GM12872 (cell line): ENCODE data around the gene MCOLN2.

ENCODE experiments used
- TF ChIP-seq, protein P1 (sequence below): IDR thresholded peaks from 3 replicates; pipeline ENCODE4 v1.5.1; 2011; ENCODE audit warnings: low read depth, mild to moderate bottlenecking, low read length, moderate library complexity; ENCODE audit not compliant: insufficient read depth

The MCOLN2 gene

DNA sequence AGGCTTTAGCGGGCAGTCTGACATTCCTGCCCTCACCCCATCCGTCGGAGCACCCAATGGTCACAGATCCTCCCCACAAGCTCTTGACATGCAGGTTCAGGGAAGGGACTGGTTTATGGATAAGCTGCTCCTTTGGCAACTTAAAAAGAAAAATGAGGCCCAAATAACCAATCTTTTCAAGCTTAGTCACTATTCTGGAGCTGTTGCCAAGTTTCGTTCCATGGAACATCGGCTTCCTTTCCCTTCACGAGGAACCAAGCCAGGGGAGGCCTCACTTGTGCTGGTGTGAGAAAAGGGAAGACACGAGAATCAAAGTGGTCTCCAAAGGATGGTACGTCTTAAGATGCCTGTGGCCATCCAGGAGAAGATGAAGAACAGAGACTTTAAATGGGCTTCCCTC lies 57.8 kb downstream of the MCOLN2 start:
- TF ChIP-seq, protein P1, sequence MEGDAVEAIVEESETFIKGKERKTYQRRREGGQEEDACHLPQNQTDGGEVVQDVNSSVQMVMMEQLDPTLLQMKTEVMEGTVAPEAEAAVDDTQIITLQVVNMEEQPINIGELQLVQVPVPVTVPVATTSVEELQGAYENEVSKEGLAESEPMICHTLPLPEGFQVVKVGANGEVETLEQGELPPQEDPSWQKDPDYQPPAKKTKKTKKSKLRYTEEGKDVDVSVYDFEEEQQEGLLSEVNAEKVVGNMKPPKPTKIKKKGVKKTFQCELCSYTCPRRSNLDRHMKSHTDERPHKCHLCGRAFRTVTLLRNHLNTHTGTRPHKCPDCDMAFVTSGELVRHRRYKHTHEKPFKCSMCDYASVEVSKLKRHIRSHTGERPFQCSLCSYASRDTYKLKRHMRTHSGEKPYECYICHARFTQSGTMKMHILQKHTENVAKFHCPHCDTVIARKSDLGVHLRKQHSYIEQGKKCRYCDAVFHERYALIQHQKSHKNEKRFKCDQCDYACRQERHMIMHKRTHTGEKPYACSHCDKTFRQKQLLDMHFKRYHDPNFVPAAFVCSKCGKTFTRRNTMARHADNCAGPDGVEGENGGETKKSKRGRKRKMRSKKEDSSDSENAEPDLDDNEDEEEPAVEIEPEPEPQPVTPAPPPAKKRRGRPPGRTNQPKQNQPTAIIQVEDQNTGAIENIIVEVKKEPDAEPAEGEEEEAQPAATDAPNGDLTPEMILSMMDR, result no peak

DNA sequence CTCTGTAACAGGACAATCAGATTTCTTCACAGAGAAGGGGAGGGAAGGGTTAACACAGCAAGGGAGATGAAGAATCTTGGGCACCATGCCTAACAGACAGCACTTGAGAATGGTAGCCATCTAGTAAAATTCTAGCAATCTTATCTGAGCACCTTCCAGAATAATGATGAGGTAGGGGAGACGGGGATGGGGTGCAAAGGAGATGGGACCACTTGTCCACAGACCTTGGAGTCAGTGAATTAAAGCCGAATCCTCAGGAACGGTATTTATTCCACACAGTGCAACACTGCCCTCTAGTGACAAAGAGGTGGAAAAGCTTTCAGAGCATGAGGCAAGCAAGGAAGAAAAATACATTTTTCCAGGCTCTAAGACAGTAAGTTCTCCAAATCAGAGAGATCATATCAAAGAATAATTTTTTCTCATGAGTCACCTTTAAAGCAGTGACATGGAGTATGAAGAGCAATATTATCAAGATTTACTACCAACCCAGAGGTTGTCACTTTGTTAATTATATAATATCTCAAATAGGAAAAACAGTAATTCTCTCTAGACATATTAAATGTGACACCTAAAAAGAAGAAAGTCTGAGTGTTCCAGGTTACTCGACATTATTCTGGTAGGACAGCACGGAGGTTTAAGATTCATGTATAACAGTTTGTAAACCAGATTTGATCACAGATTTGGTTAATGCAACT lies 60.6 kb downstream of the MCOLN2 start:
- TF ChIP-seq, protein P1, result peak; percentile 87

DNA sequence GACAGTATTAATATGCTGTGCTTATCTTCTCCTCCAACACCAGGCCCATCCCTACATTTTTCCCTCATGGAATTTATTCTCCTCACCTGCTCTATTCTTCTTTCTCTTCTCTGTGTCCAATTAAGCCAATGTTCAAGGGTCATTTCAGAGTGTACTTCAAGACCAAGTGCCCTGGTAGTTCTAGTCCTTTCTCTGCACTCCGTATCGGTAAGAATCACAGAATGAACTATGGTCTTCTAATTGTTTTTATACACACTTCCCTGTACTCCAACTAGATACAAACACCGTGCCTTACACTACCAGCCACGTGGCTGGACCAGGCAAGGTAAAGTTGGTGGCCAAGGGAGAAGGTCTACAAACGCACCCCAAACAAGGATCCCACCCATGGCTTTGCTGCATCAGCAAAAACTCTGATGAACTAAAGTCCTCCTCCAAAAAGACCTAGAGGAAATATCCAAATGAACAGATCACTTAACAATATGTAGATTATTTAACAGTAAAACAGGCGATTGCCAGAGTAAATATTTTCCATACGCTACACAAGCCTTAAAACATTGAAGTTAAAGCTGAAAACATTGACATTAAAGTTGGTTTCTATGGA lies 63.8 kb downstream of the MCOLN2 start:
- TF ChIP-seq, protein P1, result no peak

DNA sequence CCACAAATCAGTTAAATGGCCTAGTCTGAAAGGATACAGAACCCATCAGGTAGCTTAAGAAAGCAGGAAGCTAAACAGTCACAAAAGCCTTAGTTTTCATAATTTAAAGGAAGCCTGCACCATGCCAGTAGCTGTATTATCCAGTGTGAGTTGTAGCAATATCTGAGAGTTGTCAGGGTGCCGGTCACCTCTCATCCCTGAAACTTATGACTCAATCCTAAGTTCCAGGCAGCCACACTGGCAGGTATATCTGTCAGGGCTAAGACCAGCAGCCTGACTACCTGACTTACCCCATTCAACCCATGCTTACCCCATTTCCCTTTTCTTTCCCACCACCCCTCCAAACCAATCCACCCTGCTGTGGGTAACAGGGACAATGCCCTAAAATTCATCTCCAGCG lies 66.1 kb downstream of the MCOLN2 start:
- TF ChIP-seq, protein P1, result no peak

DNA sequence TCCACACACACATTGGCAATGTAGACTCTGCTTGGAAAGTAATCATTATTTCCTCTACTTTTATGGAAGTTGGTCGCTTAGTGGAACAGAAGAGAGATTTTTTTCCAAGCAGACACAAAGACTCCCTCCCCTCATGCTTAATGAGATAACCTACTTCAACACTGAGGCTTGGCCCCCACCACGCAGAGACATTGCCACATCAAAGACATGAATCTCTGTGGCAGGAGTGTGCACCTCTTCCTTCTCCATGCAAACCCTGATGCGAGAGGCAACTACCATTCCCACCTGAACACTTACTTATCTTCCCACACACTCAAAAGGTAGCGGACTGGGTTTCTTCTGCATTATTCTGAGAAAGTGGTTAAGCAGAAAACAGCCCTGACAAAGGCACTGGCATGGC lies 66.6 kb downstream of the MCOLN2 start:
- TF ChIP-seq, protein P1, result no peak

DNA sequence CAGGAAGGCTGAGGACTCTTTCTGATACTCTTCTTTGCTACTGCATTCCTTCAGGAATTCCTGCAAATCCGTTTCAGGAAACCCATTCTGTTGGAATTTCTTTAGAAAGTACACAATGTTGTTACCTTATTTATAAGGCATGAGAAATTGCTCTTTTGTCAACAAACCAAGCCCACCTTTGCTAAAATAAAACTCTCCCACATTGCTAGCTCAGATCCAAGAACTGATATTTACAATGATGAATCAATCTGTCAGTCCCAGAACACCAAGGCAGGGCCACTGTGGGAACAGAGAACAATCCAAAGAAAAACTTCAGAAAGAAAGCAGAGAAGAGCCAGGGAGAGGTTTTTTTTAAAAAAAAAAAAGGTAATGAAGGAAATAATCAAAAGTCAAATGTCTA lies 67.3 kb downstream of the MCOLN2 start:
- TF ChIP-seq, protein P1, result no peak

DNA sequence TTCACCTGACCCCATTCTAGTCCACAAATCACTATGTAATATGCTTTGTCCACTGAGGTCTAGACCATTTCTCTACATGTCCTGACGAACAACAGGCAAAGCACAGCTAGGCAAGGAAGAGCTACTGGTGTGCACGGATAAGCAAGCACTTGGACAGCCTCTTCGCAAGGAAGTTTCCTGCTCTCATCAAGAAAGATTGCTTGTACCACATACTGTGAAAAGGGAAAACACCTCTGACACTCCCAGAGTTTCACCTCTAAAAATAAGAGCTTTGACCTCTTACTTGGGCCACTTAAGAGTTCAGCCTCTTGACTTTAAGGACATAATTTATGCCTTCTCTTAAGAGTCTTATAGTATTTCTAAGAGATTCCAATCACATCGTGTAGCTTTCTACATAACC lies 67.9 kb downstream of the MCOLN2 start:
- TF ChIP-seq, protein P1, result no peak
